Hepatocyte (in vitro differentiated cells): ENCODE results near the gene NPAS2. TPM values are rescaled to one million over a fixed set of nuclear protein-coding genes. Genes with fewer than 3 reads are reported as not detected.

Source experiments
- DNase-seq: peaks from one replicate; pipeline ENCODE4 v3.0.0-alpha.2; 2016; ENCODE audit warnings: low spot score
- H2AFZ ChIP-seq: fragments of 200-600 bp; sonication (generic); 2 replicates; pipeline ENCODE4 v1.6.0; 2016; ENCODE audit warnings: antibody characterized with exemption, mild to moderate bottlenecking
- H3K27ac ChIP-seq: fragments of 200-600 bp; sonication (generic); 2 replicates; pipeline ENCODE4 v1.5.1; 2016; ENCODE audit warnings: mild to moderate bottlenecking
- H3K27me3 ChIP-seq: fragments of 200-600 bp; sonication (generic); 2 replicates; pipeline ENCODE4 v1.6.1; 2016
- H3K36me3 ChIP-seq: fragments of 200-600 bp; sonication (generic); replicated peaks from 2 replicates; pipeline ENCODE4 v1.5.1; 2016; ENCODE audit warnings: low read depth; ENCODE audit not compliant: insufficient read depth
- H3K4me1 ChIP-seq: fragments of 200-600 bp; sonication (generic); 2 replicates; pipeline ENCODE4 v1.5.1; 2016; ENCODE audit warnings: mild to moderate bottlenecking, moderate library complexity; ENCODE audit not compliant: insufficient read depth
- H3K4me2 ChIP-seq: fragments of 200-600 bp; sonication (generic); 2 replicates; pipeline ENCODE4 v1.6.0; 2016
- H3K4me3 ChIP-seq: fragments of 200-600 bp; sonication (generic); 2 replicates; pipeline ENCODE4 v1.5.1; 2016; ENCODE audit warnings: mild to moderate bottlenecking
- H3K79me2 ChIP-seq: fragments of 200-600 bp; sonication (generic); 2 replicates; pipeline ENCODE4 v1.6.0; 2017; ENCODE audit warnings: mild to moderate bottlenecking
- H3K9me2 ChIP-seq: fragments of 200-600 bp; sonication (generic); replicated peaks from 2 replicates; pipeline ENCODE4 v1.6.0; 2017; ENCODE audit warnings: mild to moderate bottlenecking; ENCODE audit not compliant: insufficient read depth
- H3K9me3 ChIP-seq: fragments of 200-600 bp; sonication (generic); 2 replicates; pipeline ENCODE4 v1.5.1; 2016; ENCODE audit warnings: low read depth, mild to moderate bottlenecking
- H4K20me1 ChIP-seq: fragments of 200-600 bp; sonication (generic); 2 replicates; pipeline ENCODE4 v1.6.0; 2016; ENCODE audit warnings: mild to moderate bottlenecking; ENCODE audit not compliant: insufficient read depth, poor library complexity, severe bottlenecking
- EZH2 ChIP-seq: fragments of 200-600 bp; sonication (generic); IDR thresholded peaks from 2 replicates; pipeline ENCODE4 v1.6.1; 2016; ENCODE audit warnings: antibody characterized with exemption, mild to moderate bottlenecking, borderline replicate concordance
- EZH2phosphoT487 ChIP-seq: fragments of 200-600 bp; sonication (generic); IDR thresholded peaks from one replicate; pipeline ENCODE4 v1.6.1; 2018; ENCODE audit warnings: antibody characterized with exemption, mild to moderate bottlenecking, low read depth, moderate library complexity; ENCODE audit not compliant: unreplicated experiment, severe bottlenecking
- WGBS: methylation state at CpG from one replicate; pipeline ENCODE4 v1.1.6; 2016; ENCODE audit warnings: low lambda C conversion rate; ENCODE audit errors: missing lambda C conversion rate; 5-methylcytosine and 5-hydroxymethylcytosine counted together
- polyA plus RNA-seq: library from polyadenylated mRNA; unstranded; fragments of >200 nt; fragmentation: Nextera tagmentation; extraction: Ambion mirVana; gene quantifications from 2 replicates; pipeline ENCODE4 v1.2.1, GENCODE V29; 2016
- total RNA-seq: library from RNA; depleted of rRNA; stranded (reverse); fragments of >200 nt; gene quantifications from 2 replicates; pipeline ENCODE4 v1.2.3, GENCODE V29; 2014
- TF ChIP-seq, protein P1 (sequence below): fragments of 200-600 bp; sonication (generic); IDR thresholded peaks from 2 replicates; pipeline ENCODE4 v1.5.1; 2016; ENCODE audit warnings: antibody characterized with exemption, mild to moderate bottlenecking; ENCODE audit not compliant: poor library complexity

Gene NPAS2
- total and polyA plus RNA-seq, 2 experiments from 2014 or later: 7.7 to 16.8 TPM

DNA sequence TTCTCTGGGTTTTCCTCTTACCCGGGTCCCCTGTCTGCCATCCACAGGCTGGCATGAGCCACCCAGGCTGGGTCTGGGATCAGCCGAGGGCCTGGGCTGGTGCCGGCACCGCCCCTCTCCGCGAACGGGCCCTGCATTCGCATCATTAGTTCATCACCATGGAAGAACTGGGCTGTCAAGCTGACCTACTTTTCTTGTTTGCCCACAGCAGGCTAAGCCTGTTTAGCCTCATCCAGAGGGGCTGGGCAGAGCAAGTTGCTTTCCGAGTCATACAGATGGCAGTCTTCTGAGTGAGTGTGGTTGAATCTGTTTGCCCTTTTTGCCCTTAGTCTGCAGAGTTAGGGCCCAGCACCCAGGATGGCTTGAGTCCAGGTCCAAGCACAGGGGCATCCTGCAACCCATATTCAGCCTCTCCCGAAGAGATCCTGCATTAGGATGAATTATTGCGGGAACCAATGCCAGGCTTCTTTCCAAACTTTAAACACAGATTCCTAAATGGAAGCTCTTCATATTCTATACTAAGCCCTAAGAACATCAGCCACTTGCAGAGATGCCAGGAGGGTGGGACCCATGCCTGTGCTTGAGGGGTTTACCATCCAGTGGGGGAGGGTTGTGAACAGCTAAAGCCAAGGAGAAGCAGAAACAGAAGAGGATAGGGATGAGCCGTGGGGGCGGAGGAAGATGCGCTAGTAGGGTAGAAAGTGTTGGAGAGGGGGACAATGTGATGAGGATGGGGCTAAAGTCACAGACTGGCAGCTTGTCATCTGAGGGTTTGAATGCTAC, 68.0 kb downstream of the NPAS2 start:
- H3K9me2 ChIP-seq: no peaks in the 10 kb centered on the region
- no peaks in the 10 kb centered on the region for H3K9me3 ChIP-seq
- TF ChIP-seq, protein P1, sequence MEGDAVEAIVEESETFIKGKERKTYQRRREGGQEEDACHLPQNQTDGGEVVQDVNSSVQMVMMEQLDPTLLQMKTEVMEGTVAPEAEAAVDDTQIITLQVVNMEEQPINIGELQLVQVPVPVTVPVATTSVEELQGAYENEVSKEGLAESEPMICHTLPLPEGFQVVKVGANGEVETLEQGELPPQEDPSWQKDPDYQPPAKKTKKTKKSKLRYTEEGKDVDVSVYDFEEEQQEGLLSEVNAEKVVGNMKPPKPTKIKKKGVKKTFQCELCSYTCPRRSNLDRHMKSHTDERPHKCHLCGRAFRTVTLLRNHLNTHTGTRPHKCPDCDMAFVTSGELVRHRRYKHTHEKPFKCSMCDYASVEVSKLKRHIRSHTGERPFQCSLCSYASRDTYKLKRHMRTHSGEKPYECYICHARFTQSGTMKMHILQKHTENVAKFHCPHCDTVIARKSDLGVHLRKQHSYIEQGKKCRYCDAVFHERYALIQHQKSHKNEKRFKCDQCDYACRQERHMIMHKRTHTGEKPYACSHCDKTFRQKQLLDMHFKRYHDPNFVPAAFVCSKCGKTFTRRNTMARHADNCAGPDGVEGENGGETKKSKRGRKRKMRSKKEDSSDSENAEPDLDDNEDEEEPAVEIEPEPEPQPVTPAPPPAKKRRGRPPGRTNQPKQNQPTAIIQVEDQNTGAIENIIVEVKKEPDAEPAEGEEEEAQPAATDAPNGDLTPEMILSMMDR: no peak
- no peak for TF ChIP-seq EZH2phosphoT487
- TF ChIP-seq EZH2: no peak
- no peaks in the 10 kb centered on the region for H4K20me1 ChIP-seq
- no peak for DNase-seq
- H3K36me3 ChIP-seq: no peaks in the 10 kb centered on the region
- WGBS: 84% methylated on average over 14 of the region's 14 CpGs
- no peaks in the 10 kb centered on the region for H3K27me3 ChIP-seq
- H3K4me3 ChIP-seq: no peak overlapping the region
- no peak overlapping the region for H2AFZ ChIP-seq
- peaks cover 22% of the 10 kb centered on the region for H3K4me1 ChIP-seq
- no peaks in the 10 kb centered on the region for H3K79me2 ChIP-seq
- no peak overlapping the region for H3K27ac ChIP-seq
- no peak overlapping the region for H3K4me2 ChIP-seq

- no peaks in the 10 kb centered on the region for H3K27me3 ChIP-seq
- H3K4me2 ChIP-seq: no peak overlapping the region
- peaks cover 5% of the 10 kb centered on the region for H3K79me2 ChIP-seq
- no peak overlapping the region for H2AFZ ChIP-seq
- H4K20me1 ChIP-seq: no peaks in the 10 kb centered on the region
- DNase-seq: no peak
- no peaks in the 10 kb centered on the region for H3K9me3 ChIP-seq
- WGBS: 100% methylated on average over 3 of the region's 3 CpGs
- H3K9me2 ChIP-seq: no peaks in the 10 kb centered on the region
- no peak overlapping the region for H3K4me3 ChIP-seq
- no peak overlapping the region for H3K27ac ChIP-seq
- TF ChIP-seq EZH2 (no peak), EZH2phosphoT487 (no peak)
- TF ChIP-seq, protein P1: no peak
- no peaks in the 10 kb centered on the region for H3K36me3 ChIP-seq
- peaks cover 17% of the 10 kb centered on the region for H3K4me1 ChIP-seq
These were observed 68.7 kb downstream of the NPAS2 start for GRCh38 chr2:100888601-100889000.

DNA sequence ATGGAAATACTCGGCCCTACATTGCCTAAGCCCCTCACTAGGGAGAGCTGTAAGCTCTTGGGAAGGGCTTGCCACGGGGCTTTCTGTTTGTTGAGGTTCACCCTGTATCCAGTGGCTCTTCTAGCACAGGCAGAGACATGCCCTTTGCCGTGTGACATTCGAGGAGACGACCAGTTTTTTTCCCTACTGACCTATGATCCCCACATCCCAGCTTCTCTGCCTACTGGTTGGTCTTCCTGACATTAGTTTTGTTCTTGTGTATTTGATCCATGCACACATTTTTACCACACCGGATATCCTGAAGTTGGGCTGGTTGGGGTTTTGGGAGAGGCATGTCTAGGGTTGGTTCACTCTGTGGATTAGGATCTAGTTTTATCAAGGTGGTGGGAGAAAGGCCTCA, 69.3 kb downstream of the NPAS2 start:
- 81% methylated on average over 6 of the region's 6 CpGs for WGBS
- H3K27ac ChIP-seq: no peak overlapping the region
- TF ChIP-seq EZH2 (no peak), EZH2phosphoT487 (no peak)
- TF ChIP-seq, protein P1: no peak

More for the DNA sequence above, 69.3 kb downstream of the NPAS2 start:
- Histone ChIP-seq H3K4me1 (peaks cover 11% of the 10 kb centered on the region), H3K79me2 (peaks cover 5% of the 10 kb centered on the region), H3K36me3 (no peaks in the 10 kb centered on the region), H3K27me3 (no peaks in the 10 kb centered on the region), H3K4me2 (no peak overlapping the region), H3K4me3 (no peak overlapping the region), H3K9me3 (no peaks in the 10 kb centered on the region), H4K20me1 (no peaks in the 10 kb centered on the region), H2AFZ (no peak overlapping the region), H3K9me2 (no peaks in the 10 kb centered on the region)
- DNase-seq: no peak
